NCI-H2107 treated with DMSO at 0.1 percent for 48 hours (cell line): ENCODE measurements around the gene PRKACB.
"Not testable (repeated sequence)": the region's sequence is repeated elsewhere in the genome, so short reads cannot be mapped to it uniquely, and the experiment has no call there.

ENCODE experiments used
- DNase-seq: peaks from one replicate; lab custom pipeline; 2025; ENCODE audit not compliant: unreplicated experiment; lab: John Stamatoyannopoulos, UW

Gene PRKACB

DNA sequence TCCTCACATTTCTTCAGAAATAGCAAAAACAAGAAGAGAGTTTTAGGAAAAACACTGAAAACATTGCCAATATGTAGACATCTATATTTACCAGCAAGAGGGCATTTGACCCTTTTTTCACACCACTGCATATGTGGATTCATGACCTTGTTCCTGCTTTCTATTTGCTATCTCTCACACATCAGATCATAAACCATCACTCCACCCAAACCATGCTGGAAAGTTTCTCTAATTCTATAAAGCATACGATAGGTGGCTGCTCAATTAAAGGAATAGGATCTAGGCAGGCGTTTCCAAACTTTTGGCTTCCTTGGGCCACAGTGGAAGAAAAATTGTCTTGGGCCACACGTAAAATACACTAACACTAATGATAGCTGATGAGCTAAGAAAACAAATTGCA, 121.8 kb downstream of the PRKACB start:
- DNase-seq = no peak

DNA sequence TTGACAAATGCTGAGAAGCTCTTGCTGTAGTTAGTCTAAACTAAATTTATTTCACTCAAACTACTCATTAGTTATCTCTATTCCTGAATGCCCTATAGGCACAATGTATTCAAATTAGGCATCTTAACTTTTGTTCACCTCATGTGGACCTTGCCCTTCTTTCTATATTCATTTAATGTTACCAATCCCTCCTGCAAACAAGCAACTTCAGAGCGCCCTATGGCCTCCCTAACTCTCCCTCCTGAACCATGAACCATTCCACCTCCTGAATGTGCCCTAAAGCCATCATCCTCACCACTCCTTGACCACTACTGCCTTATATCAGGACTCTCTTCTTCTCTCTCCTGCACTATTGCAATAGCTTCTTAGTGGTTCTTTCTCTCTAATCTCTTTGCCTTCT, 122.7 kb downstream of the PRKACB start:
- DNase-seq = no peak

DNA sequence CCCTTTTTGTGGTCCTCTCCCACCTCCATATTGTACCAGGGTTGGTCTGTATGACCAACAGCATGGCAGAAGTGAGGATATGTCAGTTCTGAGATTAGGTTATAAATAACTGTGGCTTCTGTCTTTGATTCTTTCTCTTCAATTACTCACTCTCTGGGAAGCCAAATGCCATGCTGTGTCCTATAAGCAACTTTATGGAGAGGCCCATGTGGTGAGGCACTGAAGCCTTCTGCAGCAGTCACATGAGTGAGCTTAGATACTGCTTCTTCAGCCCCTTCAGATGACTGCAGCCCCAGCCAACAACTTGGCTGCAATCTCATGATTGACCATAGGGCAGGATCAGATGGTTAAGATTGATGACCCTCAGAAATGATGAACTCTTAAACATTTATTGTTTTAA, 123.4 kb downstream of the PRKACB start:
- DNase-seq = no peak

DNA sequence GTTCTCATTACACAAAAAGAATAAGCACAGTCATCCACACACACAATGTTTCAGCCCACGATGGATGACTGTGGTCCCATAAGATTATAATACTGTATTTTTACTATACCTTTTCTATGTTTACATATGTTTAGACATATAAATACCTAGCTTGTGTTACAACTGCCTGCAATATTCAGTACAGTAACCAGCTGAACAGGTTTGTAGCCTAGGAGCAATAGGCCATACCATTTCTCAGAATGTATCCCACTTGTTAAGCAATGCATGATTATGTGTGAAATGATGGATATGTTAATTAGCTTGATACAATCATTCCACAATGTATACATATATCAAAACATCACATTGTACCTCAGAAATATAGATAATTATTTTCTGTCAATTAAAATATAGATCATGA, 124.3 kb downstream of the PRKACB start:
- DNase-seq = no peak

DNA sequence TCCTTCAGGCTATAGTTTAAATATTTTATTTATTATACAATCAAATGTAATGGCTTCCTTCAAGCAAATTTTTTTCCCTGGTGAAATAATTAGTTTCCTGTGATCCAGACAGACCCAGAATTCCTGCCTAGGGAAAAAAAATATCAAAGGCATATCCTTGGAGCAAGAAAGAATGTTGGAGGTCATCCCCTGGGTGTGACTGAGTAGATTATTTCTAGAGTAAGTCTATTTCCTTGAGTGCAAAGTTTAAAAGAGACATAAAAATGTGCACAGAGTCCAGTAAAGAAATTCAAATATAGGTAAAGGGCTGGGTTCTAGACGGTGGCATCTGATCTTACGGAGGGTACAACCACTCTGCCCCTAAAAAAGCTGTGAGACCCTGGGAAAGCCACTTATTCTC, 125.2 kb downstream of the PRKACB start:
- no peak for DNase-seq

DNA sequence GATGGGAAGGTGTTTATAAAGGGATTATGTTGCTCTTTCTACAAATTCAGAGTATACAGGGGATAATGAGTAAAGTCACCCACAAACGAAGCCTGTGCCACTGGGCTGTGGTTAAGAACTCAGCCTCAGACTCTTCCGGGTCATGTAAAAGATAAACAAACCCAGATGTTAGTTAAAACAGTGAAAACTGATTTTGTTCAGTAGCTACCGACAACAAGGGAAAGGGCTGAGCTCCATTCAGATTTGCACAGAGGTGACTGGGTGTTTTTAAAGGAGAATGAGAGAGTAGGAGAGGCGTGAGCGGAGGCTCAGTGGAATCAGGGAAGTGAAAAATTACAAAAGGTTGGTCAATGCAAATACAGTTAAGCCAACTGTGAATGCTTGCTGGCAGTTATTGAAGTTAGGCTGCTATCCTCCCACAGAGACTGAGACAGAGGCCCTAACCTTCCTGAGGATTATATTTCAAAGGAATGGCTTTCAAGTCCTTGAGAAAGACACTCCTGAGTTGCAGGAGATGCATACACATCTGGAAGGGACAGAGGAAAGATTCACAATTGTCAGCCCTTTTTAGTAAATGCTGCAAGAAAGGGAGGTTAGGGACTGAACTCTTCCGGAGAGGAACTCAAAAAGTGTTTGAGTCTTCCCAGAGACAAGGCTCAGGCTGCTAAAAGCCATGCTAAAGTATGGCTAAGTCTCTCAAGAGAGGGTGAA, 127.5 kb downstream of the PRKACB start:
- peak; percentile 51 for DNase-seq

DNA sequence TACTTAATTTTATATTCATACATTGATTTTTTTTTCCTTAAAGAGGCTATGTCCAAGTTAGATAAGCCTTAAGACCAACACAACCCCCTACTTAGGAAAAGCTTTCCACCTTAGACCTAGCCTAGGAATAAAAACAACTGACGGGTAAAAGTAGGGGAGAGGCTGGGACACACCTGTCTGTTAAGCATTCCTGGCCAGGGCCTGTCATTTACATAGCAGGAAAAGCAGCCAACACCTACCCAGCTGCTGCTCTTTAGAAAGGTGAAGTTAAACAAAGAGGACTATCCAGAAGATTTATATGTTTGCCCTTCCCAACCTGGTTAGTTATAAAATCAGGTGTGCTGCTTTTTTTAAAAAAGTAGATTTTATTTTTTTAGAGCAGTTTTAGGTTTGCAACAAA, 128.3 kb downstream of the PRKACB start:
- peak; percentile 75 for DNase-seq

DNA sequence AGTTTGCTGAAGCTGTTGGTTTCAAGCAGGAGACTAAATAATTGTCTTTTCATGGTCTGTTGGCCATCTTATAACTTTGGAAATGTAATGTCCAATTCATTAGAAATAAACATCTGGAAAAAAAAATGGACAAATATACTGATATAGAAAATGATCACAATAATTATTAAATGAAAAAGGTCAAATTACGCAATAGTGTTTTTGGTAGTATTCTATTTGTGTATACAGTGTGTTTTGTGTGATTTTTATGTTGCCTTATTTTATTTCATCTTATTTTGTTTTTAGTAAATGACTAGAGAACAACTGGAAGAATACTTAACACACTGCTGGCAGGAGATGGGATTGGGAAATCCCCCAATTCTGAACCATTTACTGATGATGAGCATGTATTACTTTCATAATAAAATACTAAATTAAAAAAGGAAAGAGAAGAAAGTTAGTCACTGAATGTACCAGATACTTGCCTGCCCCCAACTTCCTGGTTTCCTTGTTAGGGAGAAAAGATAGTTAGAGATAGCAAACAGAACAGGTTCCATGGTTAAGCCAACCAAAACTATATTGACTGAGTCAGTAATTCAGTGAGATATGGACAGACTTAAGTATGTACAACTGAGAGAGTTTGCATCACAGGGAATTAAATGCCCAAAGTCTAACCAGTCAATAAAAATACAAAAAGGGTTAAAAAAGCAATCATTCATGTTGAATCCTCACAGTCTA, 133.4 kb downstream of the PRKACB start:
- no peak for DNase-seq

DNA sequence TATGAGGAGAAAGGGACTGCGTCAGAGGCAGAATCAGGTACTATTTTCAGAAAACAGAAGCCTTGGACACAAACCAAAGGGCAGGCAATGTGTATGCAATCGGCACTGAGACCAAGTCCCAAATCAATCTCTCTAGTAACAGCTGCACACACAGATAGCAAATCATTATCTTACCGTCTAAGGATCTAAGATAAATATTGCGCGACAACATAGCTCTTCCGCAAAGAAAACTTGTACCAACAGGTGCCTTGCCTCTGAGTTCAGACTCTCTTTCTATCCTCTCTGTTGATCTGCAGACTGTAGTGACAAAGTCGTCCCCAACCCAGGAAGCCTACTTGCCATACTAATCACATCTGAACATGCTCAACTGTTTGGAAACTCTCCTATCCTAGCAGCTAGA, 134.8 kb downstream of the PRKACB start:
- no peak for DNase-seq

DNA sequence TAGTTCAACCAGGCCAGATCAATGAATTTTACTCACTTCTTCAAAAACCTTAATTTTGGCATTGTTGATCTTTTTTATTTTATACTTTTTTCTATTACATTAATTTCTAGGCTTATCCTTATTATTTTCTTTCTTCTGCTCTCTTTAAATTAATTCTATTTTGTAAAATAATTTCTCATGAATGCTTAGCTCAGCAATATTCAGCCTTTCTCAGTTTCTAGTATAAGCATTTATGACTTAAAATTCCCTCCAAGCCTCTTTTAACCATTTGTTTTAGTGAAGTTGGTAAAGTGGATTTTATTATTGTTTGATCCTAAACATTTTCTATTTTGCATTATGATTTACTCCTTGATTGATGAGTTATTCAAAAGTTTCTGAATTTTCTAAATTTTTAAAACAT, 136.8 kb downstream of the PRKACB start:
- DNase-seq = no peak

DNA sequence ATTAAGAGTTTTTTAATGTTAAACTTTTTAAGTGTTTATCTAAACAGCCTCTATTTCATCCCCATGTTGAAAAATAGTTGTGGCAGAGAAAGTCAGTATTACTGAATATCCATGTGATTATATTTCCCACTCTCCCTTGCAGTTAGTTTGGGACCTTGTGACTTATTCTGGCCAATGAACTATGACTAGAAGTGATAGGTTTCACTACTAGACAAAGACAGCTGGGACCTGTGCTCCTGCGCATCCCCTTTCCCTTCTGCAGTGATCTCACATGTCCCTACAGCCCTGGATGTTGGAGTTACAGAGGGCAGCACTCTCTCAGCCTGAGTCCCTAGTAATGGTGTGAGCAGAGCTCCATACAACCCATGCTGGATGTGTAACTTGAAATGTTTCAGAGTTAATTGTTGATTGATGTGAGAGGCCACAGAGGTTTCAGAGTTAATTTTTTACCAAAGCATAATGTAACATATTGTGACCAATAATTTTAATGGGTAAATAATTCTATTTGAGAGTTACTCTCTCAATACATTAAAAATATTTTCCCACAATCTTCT, 138.8 kb downstream of the PRKACB start:
- no peak for DNase-seq

DNA sequence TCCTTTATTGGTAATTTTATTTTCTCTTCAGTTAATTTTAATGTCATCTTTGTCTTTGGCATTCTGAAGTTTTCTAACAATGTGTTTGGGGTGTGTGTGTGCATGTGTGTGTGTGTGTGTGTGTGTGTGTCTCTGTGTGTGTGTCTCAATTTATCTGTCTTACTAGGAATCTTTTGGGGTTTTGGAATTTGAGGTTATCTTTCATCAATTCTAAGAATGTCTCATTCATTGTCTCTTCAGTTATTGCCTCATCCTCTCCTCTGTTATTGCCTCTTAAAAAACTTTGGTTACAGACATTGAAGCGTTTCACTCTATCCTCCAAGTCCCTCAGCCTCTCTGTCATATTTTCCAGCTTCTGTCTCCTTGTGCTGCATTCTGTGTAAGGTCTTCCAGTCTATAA, 139.3 kb downstream of the PRKACB start:
- no peak for DNase-seq

DNA sequence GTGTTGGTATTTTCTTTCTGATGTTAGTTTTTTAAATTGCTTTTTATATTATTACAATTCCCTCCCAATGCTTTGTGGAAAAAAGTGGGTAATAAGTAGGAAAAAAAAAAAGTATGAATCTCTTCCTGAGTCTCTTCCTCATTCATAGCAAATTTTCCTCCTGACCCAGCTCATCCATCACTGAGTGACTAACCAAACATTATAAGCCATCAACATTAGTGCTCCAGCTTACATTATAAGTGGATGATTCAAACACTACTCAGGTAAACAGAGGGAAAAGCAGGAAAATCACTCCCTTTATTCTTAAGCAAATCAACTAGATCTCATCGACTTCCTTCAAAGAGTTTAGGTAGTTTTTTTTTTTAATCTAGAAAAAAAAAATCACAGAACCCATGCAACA, 142.0 kb downstream of the PRKACB start:
- DNase-seq = no peak

DNA sequence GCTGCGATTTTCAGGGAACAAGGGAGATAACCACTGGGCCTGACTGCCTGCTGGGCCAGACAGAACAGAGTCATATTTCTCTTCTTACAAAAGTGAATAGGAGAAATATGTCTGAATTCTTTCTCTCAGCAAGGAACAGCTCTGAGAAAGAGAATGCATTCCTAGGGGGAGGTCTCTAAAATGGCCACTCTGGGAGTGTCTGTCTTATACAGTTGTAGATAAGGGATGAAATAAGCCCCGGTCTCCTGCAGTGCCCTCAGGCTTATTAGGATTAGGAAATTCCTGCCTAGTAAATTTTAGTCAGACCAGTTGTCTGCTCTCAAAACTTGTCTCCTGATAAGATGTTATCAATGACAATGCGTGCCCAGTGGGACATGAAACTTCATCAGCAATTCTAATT, 143.3 kb downstream of the PRKACB start:
- DNase-seq = not testable (repeated sequence)
